Body of pancreas (tissue), 4 donors: ENCODE data around the gene ERAL1.

Experiments used
- POLR2A ChIP-seq, 3 donors: fragments of 450-650 bp; IDR thresholded peaks; one replicate each; pipeline ENCODE4 v1.6.1; 2016; ENCODE audit warnings: antibody characterized with exemption in 3 of 3, mild to moderate bottlenecking in 2 of 3
- TF ChIP-seq, protein P1 (sequence below), 7 experiments: fragments of 450-650 bp in 4 of 7; fragments of 200-600 bp in 3 of 7; sonication (generic) in 3 of 7; IDR thresholded peaks; one replicate each; pipeline ENCODE4 v1.5.1; 2016 to 2019; ENCODE audit warnings: antibody characterized with exemption in 7 of 7

DNA sequence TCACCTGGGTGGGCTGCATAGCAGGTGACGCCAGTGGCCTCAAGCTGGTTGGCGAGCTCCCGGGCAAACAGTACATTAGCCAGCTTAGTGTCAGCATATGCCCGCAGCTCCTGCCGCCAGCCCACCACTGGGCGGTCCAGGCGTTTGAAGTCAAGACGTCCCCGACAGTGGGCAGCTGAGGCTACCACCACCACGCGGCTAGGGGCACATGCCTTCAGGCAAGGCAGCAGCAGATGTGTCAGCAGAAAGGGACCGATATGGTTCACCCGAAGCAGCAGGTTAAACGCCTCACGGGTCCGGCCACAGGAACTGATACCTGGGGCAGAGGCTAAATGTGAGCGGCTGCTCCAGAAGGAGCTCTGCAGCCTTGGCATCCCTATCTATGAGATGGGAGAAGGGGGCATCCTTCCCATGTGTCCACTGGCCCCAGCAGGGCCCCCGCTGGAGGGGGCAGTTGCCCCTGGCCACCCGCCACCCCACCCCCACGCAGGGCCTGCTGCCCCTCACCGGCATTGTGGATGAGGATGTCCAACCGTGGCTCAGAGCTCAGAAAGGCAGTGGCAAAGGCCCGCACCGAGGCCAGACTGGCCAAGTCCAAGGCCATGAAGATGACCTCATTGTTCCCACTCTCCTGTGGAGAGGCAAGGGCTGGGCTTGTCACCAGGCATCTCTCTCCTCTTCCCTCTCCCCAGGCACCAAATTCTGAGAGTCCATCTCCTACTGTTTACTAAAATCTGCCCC lies 46.3 kb downstream of the ERAL1 start:
- TF ChIP-seq, protein P1, sequence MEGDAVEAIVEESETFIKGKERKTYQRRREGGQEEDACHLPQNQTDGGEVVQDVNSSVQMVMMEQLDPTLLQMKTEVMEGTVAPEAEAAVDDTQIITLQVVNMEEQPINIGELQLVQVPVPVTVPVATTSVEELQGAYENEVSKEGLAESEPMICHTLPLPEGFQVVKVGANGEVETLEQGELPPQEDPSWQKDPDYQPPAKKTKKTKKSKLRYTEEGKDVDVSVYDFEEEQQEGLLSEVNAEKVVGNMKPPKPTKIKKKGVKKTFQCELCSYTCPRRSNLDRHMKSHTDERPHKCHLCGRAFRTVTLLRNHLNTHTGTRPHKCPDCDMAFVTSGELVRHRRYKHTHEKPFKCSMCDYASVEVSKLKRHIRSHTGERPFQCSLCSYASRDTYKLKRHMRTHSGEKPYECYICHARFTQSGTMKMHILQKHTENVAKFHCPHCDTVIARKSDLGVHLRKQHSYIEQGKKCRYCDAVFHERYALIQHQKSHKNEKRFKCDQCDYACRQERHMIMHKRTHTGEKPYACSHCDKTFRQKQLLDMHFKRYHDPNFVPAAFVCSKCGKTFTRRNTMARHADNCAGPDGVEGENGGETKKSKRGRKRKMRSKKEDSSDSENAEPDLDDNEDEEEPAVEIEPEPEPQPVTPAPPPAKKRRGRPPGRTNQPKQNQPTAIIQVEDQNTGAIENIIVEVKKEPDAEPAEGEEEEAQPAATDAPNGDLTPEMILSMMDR (IDR thresholded peaks at IDR 0.05), result no peak
- no peak for TF ChIP-seq POLR2A (IDR thresholded peaks at IDR 0.05)
